DMS79 (cell line): ENCODE results near the gene MAN1C1.
A peak's percentile ranks its signal among the peaks of the same experiment; 100 is the strongest.
"Not testable (repeated sequence)": the region's sequence is repeated elsewhere in the genome, so short reads cannot be mapped to it uniquely, and the experiment has no call there.

ENCODE experiments used
- DNase-seq: peaks from one replicate; lab custom pipeline; 2025; lab: John Stamatoyannopoulos, UW

The MAN1C1 gene

DNA sequence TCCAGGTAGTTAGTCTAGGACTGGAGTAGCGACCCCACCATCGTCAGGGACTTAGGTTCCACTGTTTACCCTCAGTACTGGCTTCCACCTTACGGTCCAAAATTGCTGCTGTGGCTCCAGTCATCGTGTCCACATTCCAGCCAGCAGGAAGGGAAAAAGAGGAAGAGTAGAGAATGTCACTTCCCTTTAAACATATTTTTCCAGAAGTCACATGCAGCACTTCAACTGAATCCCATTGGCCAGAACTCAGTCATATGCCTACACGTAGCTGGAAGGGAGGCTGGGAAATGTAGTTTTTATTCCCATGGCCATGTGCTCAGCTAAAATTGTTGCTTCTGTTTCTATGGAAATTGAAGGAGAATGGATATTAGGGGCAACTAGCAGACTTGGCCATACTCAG, 99.3 kb downstream of the MAN1C1 start:
- DNase-seq: no peak

DNA sequence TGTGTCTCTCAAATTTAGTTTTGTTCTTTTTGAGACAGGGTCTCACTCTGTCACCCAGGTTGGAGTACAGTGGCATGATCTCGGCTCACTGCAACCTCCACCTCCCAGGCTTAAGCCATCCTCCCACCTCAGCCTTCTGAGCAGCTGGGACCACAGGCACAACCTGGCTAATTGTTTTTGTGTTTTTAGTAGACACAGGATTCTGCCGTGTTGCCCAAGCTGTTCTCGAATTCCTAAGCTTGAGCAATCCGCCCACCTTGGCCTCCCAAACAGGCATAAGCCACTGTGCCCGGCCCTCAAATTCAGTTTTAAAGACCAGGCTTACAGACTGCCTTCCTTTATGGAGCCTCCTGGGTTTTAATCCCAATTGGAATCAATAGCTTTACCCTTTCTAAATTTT, 99.7 kb downstream of the MAN1C1 start:
- no peak for DNase-seq

DNA sequence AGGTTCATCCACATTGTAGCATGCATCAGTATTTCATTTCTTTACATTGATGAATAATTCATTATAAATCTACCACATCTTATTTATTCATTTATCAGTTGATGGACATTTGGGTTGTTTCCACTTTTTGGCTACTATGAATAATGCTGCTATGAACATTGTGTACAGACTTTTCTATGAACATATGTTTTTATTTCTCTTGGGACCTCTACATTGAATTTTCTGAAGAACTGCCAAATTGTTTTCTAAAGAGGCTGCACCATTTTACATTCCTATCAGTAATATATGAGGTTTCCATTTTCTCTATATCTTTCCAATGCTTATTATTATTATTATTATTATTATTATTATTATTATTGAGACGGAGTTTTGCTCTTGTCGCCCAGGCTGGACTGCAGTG, 102.1 kb downstream of the MAN1C1 start:
- no peak for DNase-seq

DNA sequence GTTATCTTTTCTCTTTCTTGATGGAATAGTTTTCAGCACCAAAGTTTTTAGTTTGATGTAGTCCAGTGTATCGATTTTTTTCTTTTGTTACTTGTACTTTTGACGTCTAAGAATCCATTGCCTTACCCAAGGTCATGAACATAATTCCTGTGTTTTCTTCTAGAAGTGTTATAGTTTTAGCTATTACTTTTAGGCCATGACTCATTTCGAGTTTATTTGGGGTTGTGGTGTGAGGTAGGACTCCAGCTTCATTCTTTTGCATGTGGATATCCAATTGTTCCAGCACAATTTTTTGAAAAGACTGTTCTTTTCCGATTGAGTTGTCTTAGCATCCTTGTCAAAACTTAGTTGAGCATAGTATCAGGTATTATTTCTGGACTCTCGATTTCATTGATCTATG, 104.0 kb downstream of the MAN1C1 start:
- no peak for DNase-seq

DNA sequence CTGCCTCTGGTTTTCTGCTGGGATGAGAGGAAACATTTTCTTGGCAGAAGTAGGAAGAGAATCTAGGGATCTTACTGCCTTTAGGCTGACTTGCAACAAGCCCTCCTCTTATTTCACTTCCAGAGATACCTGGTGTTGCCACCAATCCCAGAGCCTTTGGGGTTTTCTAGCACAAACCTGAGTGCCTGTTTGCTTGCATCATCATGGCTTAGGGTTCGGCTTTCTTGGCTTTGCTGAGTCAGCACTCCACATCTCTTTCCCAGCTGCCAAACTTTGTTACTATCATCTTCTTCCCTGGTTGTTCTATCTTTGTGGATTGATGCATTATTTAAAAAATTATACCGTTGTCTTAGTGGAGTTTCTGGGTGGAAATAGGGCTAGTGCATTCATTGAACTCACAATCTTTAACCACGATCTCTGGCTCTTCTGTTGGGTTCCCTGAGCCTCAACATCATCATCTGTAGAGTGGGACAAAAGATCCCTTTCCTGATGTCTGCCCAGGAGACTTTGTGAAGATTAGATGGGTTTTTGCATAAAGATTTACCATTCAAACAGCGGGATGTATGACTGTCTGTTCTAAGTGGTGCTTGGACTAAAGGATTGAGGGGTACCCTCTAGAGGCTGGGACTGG, 106.8 kb downstream of the MAN1C1 start:
- no peak for DNase-seq

- no peak for DNase-seq
Measured at GRCh38 chr1:25724201-25724600, 107.6 kb downstream of the MAN1C1 start.

DNA sequence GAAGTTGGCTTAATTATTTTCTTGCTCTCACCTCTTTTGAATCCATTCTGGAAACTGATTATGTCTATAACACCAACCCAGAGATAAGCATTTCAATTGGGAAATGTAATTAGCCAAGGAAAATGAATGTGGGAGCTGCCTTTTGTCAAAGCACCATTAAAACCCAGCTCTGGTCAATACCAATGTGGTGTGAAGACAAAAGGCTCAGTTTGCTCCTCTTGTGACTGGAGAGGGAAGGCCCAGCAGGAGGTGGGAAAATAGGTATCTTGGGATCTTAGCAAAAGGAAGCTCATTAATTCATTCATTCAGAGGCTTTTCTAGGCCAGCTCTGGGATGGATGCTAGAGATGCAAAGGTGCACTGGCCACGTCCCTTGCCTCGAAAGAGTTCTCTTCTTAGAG, 108.4 kb downstream of the MAN1C1 start:
- no peak for DNase-seq

- no peak for DNase-seq
Measured at GRCh38 chr1:25725482-25725881, 108.9 kb downstream of the MAN1C1 start.

GRCh38 chr1:25727088-25727487, 110.5 kb downstream of the MAN1C1 start:
- DNase-seq: no peak

- peak; percentile 80 for DNase-seq
Measured at GRCh38 chr1:25727635-25728286, 111.2 kb downstream of the MAN1C1 start.

GRCh38 chr1:25728301-25728935, 111.8 kb downstream of the MAN1C1 start:
- DNase-seq: peak; percentile 19

DNA sequence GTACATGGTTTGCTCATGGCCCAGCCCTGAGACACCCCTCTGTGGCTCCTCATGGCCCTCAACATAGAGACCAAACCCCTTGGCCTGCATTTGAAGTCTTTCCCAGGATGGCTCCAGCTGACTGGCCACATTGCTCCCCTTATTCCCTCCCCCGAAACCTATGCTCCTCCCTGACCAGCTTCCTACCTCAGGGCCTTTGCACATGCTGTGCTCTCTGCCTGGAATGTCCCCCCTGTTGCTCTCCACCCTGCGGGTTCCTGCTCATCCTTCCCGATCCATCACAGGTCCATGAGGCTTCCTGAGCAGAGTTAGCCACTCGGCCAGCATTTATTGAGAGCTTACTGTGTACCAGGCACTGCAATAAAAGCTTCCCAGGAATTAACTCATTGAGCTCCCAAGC, 112.5 kb downstream of the MAN1C1 start:
- no peak for DNase-seq

- DNase-seq: no peak
Measured at GRCh38 chr1:25729790-25730644, 113.4 kb downstream of the MAN1C1 start.

DNA sequence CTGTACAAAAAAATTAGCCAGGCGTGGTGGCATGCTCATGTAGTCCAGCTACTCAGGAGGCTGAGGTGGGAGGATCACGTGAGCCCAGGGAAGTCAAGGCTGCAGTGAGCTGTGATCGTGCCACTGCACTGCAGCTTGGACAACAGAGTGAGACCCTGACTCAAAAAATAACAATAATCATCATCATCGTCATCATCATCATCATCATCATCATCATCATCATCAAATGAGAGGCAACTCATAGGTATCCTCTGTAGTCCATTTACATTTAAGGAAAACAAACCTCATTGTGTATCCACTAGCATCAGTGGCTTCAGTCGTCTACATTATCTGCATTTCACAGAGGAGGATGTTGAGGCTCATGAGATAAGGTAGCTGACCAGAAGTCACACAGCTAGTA, 114.6 kb downstream of the MAN1C1 start:
- DNase-seq: no peak

DNA sequence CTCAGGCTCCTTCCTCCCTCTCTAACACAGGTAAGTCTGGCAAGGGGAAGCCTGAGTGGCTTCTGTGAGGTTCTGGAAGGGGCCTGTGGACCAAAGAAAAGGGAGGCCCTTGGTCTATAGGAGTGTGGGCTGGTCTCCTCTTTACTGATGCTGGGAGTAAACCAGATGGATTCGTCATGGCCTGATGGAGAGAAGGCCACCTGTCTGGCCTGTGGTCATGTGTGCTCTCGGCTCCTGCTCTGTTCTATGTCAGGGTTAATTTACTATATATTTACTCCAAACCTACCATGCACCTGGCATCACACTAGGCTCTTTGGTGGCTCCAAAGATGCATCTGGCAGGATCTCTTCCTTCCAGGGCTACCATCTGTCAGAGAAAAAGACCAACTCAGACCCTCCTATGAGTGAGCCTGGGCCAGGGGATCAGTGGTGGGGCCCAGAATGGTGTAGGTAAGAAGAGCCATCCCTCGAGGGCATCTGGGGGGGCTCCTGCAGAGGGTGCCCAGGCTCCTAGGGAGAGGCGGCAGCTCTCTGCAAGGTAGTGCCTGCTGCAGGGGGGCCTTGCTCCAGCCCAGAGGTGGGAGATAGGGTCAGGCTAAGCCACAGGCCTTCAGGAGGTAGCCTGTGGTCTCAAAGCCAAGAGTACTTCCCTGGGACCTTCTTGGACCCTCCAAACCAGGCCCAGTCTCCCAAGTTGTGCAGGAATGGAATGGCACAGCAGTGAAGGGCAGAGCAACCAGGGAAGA, 115.2 kb downstream of the MAN1C1 start:
- DNase-seq: no peak

DNA sequence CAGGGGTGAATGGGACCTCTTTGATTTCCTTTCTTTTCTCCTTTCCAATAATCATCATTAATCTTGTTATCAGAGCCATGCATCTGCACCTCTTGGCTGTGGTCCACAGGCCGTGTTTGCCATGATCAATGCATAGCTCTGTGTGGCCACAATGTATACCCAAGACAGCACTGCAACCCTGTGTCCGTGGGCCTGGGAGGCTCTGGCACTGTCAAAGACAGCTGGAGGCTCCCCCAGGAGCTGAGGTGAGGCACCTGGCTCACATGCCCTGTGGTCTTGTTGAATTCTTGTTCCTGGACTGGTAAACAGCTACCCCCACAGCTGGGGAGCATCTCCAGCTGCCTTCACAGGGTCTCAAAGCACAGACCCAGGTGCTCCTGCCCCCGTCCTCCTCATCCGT, 116.2 kb downstream of the MAN1C1 start:
- no peak for DNase-seq

- no peak for DNase-seq
Measured at GRCh38 chr1:25733271-25733670, 116.7 kb downstream of the MAN1C1 start.

DNA sequence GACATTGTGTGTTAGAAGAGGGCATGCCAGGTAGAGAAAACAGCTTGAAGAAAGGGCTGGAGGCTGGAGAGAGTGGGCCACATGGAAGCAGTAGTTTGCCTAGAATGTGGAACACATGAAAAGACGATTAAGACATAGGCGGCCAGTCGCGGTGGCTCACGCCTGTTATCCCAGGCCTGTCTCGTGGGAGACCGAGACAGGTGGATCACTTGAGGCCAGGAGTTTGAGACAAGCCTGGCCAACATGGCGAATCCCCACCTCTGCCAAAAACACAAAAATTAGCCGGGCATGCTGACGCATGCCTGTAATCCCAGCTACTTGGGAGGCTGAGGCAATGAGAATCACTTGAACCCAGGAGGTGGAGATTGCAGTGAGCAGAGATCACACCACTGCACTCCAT, 118.4 kb downstream of the MAN1C1 start:
- DNase-seq: not testable (repeated sequence)

DNA sequence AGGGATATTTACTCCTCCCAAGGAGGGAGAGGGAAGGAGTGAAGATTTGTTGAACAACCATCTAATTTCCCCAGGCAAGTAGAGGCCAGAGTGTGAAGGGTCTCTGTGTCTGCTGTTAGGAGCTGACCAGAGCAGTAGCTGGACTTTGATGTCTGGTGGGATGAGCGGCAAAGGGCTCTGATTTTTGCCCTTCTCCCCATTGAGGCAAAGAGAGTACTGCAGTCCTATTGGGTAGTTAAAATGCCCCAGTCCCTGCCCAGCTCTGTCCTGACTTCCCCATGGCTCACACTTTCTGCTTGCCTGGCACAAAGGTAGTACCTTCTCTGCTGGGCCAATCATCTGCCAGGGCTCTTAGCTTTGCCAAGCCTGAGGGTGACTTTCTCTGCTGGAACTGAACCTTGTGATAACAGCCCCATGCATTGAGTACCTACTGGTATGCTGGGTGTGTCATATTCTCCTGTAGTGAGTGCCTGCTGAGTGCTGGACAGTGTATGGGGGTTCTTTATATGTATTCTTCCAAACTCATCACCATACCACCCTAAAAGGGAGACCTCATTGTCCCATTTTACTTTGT, 119.5 kb downstream of the MAN1C1 start:
- no peak for DNase-seq

DNA sequence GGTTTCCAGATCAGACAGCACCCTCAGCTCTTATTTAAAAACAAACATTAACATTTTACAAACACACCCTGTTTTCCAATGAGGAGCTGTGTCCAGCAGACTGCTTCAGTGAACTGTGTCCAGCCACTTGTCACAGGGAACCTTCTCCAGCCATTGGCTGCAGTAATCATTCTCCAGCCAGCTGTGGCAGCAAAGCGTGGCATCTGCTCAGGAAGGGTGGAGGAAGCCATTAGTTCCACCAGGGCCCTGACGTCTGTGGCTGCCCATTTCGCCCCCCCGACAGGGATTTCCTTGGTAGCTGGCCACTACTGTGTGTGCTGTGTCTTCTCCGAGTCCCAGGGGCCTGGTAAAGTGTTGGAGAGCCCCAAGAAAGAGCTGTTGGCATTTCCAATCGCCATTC, 120.5 kb downstream of the MAN1C1 start:
- no peak for DNase-seq

DNA sequence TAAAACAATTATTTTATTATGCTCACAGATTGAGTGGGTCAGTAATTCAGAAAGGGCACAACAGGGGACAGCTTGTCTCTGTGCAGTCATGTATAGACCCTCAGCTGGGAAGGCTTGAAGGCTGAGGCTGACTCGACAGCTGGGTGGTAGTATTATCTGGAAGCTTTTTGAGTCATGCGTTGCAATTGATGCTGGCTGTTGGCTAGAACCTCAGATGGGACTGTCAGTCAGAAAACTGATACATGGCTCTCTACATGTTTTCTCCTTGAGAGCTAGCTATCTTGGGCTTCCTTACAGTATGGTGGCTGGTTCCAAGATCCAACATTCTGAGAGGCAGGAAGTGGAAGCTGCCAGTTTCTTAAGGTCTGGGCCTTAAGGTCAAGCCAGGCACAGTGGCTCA, 121.9 kb downstream of the MAN1C1 start:
- no peak for DNase-seq

- DNase-seq: no peak
Measured at GRCh38 chr1:25739341-25739740, 122.8 kb downstream of the MAN1C1 start.
